Melanocyte of skin (primary cell): ENCODE measurements around the gene BIRC3. TPM values are rescaled to one million over a fixed set of nuclear protein-coding genes. Genes with fewer than 3 reads are reported as not detected.

Experiments
- small RNA-seq, 2 donors: library from RNA; depleted of rRNA; stranded (forward); fragments of <200 nt; gene quantifications; one replicate each; pipeline ENCODE3, GENCODE V24; 2012
- total RNA-seq, 2 donors: library from RNA; depleted of rRNA; stranded (reverse); fragments of >200 nt; gene quantifications; 2 replicates each; pipeline ENCODE4 v1.2.3, GENCODE V29; 2012

BIRC3 gene
- total RNA-seq: 1 to 10 TPM in 1 of 2 donors, under 1 TPM in 1; 0.67 to 7.9 TPM

DNA sequence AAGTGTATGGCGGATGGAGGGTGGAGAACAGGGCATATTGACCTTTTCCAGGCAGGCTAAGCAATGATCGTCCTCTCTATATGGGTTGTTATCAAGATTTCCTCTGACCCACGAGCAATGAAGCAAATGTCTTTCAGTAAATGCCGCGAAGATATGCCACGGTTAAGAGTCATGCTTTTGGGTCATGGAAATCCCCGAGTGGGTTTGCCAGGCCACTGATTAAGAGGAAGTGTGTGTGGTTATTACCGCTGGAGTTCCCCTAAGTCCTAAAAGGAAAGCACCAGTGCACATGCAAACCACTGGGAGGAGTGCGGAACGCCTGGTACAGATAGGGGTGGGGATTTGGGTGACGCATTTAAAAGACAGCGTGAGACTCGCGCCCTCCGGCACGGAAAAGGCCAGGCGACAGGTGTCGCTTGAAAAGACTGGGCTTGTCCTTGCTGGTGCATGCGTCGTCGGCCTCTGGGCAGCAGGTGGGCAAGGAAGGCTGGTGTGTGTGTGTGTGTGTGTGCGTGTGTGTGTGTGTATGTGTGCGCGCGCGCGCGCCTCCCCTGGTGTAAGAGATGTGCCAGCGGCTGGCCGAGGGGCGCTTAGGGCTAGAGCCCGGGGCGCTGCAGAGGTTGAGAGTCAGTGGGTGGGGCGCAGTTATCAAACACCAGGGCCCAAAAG, at the start of gene BIRC3:
BIRC3 (plus strand) TSS at position 386 of the 669 bp plus-strand sequence. CDS start 7,026 bp downstream, outside the sequence.

GRCh38 chr11:102346748-102347461, 29.6 kb downstream of the BIRC3 start, which contains the start of gene BIRC2:
TSS of gene BIRC2 (plus strand) at chr11:102347214. CDS start at chr11:102349855, 2,641 bp downstream.

Small RNA genes within 50 kb of the gene (small RNA-seq; reads per million reads assigned to genes)
- gene AP000942.3 (0 reads per million in 2 donors), gene AP000942.4 (0 reads per million in 2 donors), gene RNU6-952P (0 reads per million in 2 donors)

Other genes starting within 250 kb of the BIRC3 start
- gene YAP1, start 207.0 kb upstream of the BIRC3 start, total RNA-seq: 10 to 100 TPM; 83.9 to 93.3 TPM
- 10 to 100 TPM; 45.3 to 57.8 TPM for gene BIRC2, start 29.7 kb downstream of the BIRC3 start, total RNA-seq
- gene TMEM123, start 135.3 kb downstream of the BIRC3 start, total RNA-seq: 10 to 100 TPM; 48.5 to 87.9 TPM
- gene MMP7, start 213.3 kb downstream of the BIRC3 start, total RNA-seq: under 1 TPM in 1 of 2 donors, not detected in 1; 0.34 TPM